Renal cortex interstitium (tissue), 11 donors: ENCODE data around the gene MSANTD4. TPM values are rescaled to one million over a fixed set of nuclear protein-coding genes. Genes with fewer than 3 reads are reported as not detected.
"Not testable (repeated sequence)": the region's sequence is repeated elsewhere in the genome, so short reads cannot be mapped to it uniquely, and the experiment has no call there.

Source experiments
- DNase-seq, 11 donors: peaks; one replicate each; pipeline ENCODE4 v3.0.0-alpha.2; 2013; ENCODE audit warnings: low read depth in 9 of 11, low spot score in 4 of 11; ENCODE audit errors: extremely low read depth in 1 of 11
- polyA plus RNA-seq, 3 donors: library from polyadenylated mRNA; unstranded; fragments of 120-200 nt; gene quantifications; one replicate each; pipeline ENCODE4 v1.2.1, GENCODE V29; 2013; ENCODE audit not compliant: insufficient read length in 3 of 3

Gene MSANTD4
- polyA plus RNA-seq, 3 donors: 30.2 to 35.9 (median 32.0) TPM

GRCh38 chr11:106022795-106023275 is 795 bp upstream of the MSANTD4 start:
- DNase-seq: no peak

- peak in 1 of 11 donors; percentile 5 for DNase-seq
These were observed 666 bp downstream of the MSANTD4 start for GRCh38 chr11:106021181-106021966.

- DNase-seq: no peak
These were observed 4.9 kb downstream of the MSANTD4 start for GRCh38 chr11:106017093-106017492.

GRCh38 chr11:106015066-106015465 is 7.0 kb downstream of the MSANTD4 start:
- DNase-seq: no peak

GRCh38 chr11:106014620-106015019 is 7.4 kb downstream of the MSANTD4 start:
- DNase-seq: no peak

GRCh38 chr11:106014035-106014434 is 8.0 kb downstream of the MSANTD4 start:
- no peak for DNase-seq

GRCh38 chr11:106012744-106013143 is 9.3 kb downstream of the MSANTD4 start:
- no peak for DNase-seq

GRCh38 chr11:106011481-106011880 is 10.6 kb downstream of the MSANTD4 start:
- no peak for DNase-seq

GRCh38 chr11:106003094-106003493 is 18.9 kb downstream of the MSANTD4 start:
- DNase-seq: not testable (repeated sequence)

GRCh38 chr11:106001304-106002012 is 20.6 kb downstream of the MSANTD4 start:
- no peak for DNase-seq

GRCh38 chr11:105991888-105992287 is 30.2 kb downstream of the MSANTD4 start:
- DNase-seq: no peak

GRCh38 chr11:105989124-105989523 is 32.9 kb downstream of the MSANTD4 start:
- DNase-seq: no peak

- DNase-seq: no peak
These were observed 33.8 kb downstream of the MSANTD4 start for GRCh38 chr11:105988197-105988596.

- no peak for DNase-seq
These were observed 35.5 kb downstream of the MSANTD4 start for GRCh38 chr11:105986554-105986953.

GRCh38 chr11:105979997-105980703 is 41.9 kb downstream of the MSANTD4 start:
- DNase-seq: no peak

- DNase-seq: no peak
These were observed 46.9 kb downstream of the MSANTD4 start for GRCh38 chr11:105975128-105975527.

GRCh38 chr11:105969756-105970155 is 52.3 kb downstream of the MSANTD4 start:
- no peak for DNase-seq

- no peak for DNase-seq
These were observed 53.9 kb downstream of the MSANTD4 start for GRCh38 chr11:105968021-105968697.
